NT2/D1 (cell line): ENCODE data around the gene REV1.
"Not testable (repeated sequence)": the region's sequence is repeated elsewhere in the genome, so short reads cannot be mapped to it uniquely, and the experiment has no call there.

ENCODE experiments used
- DNase-seq: peaks from one replicate; pipeline ENCODE4 v3.0.0-alpha.2; 2011; ENCODE audit warnings: low read depth, low spot score
- H3K27me3 ChIP-seq: 2 replicates; pipeline ENCODE4 v1.6.0; 2011; ENCODE audit warnings: mild to moderate bottlenecking; ENCODE audit not compliant: insufficient read length, insufficient read depth
- H3K36me3 ChIP-seq: 2 replicates; pipeline ENCODE4 v1.6.1; 2011; ENCODE audit warnings: mild to moderate bottlenecking, low read length, mixed read lengths; ENCODE audit not compliant: insufficient read depth, insufficient read length
- H3K4me1 ChIP-seq: 2 replicates; pipeline ENCODE4 v1.5.1; 2011; ENCODE audit not compliant: insufficient read depth, insufficient read length
- H3K4me3 ChIP-seq: 2 replicates; pipeline ENCODE4 v1.5.1; 2011; ENCODE audit warnings: low read depth; ENCODE audit not compliant: insufficient read length
- H3K9ac ChIP-seq: 2 replicates; pipeline ENCODE4 v1.6.0; 2011; ENCODE audit warnings: low read depth; ENCODE audit not compliant: insufficient read length
- H3K9me3 ChIP-seq: 2 replicates; pipeline ENCODE4 v1.5.1; 2011; ENCODE audit warnings: mild to moderate bottlenecking, low read length; ENCODE audit not compliant: insufficient read depth
- SUZ12 ChIP-seq: IDR thresholded peaks from 2 replicates; pipeline ENCODE4 v1.6.1; 2011; ENCODE audit not compliant: insufficient read length, insufficient read depth; ENCODE audit errors: extremely low read depth
- YY1 ChIP-seq: IDR thresholded peaks from 2 replicates; pipeline ENCODE4 v1.6.1; 2011; ENCODE audit not compliant: insufficient read length, insufficient read depth
- ZNF274 ChIP-seq: IDR thresholded peaks from 2 replicates; pipeline ENCODE4 v1.6.1; 2011; ENCODE audit warnings: mild to moderate bottlenecking, low read depth, low read length

The REV1 gene

GRCh38 chr2:99376254-99376864 lies 113.5 kb downstream of the REV1 start:
- no peaks in the 10 kb centered on the region; the same call in 1 of the 2 replicates for H3K9me3 ChIP-seq
- peaks cover 98% of the 10 kb centered on the region for H3K36me3 ChIP-seq
- TF ChIP-seq YY1: no peak
- no peak for TF ChIP-seq ZNF274
- no peak for TF ChIP-seq SUZ12
- H3K27me3 ChIP-seq: no peaks in the 10 kb centered on the region
- DNase-seq: no peak
- H3K4me3 ChIP-seq: no peak overlapping the region
- no peak overlapping the region for H3K9ac ChIP-seq
- no peaks in the 10 kb centered on the region for H3K4me1 ChIP-seq

GRCh38 chr2:99374747-99375146 lies 115.1 kb downstream of the REV1 start:
- Histone ChIP-seq H3K4me3 (no peak overlapping the region), H3K36me3 (peaks cover 92% of the 10 kb centered on the region)
- TF ChIP-seq YY1 (no peak), SUZ12 (no peak), ZNF274 (no peak)

GRCh38 chr2:99373144-99373543 lies 116.7 kb downstream of the REV1 start:
- no peak for TF ChIP-seq ZNF274
- no peak for TF ChIP-seq SUZ12
- TF ChIP-seq YY1: no peak
- H3K4me1 ChIP-seq: no peaks in the 10 kb centered on the region
- no peak for DNase-seq
- H3K36me3 ChIP-seq: peaks cover 91% of the 10 kb centered on the region
- no peak overlapping the region for H3K9ac ChIP-seq
- no peaks in the 10 kb centered on the region; the same call in 1 of the 2 replicates for H3K9me3 ChIP-seq
- H3K4me3 ChIP-seq: no peak overlapping the region
- no peaks in the 10 kb centered on the region for H3K27me3 ChIP-seq

More at GRCh38 chr2:99374747-99375146, 115.1 kb downstream of the REV1 start:
- H3K9ac ChIP-seq: no peak overlapping the region
- H3K27me3 ChIP-seq: no peaks in the 10 kb centered on the region
- DNase-seq: no peak
- no peaks in the 10 kb centered on the region for H3K4me1 ChIP-seq
- H3K9me3 ChIP-seq: no peaks in the 10 kb centered on the region; the same call in 1 of the 2 replicates

- H3K4me3 ChIP-seq, H3K9ac ChIP-seq, H3K27me3 ChIP-seq, DNase-seq, H3K9me3 ChIP-seq, H3K4me1 ChIP-seq: not testable (repeated sequence)
- peaks cover 92% of the 10 kb centered on the region for H3K36me3 ChIP-seq
Measured at GRCh38 chr2:99368854-99369253, 121.0 kb downstream of the REV1 start.

- H3K36me3 ChIP-seq: peaks cover 93% of the 10 kb centered on the region
- H3K9ac ChIP-seq: no peak overlapping the region
- H3K27me3 ChIP-seq: no peaks in the 10 kb centered on the region
- TF ChIP-seq ZNF274 (no peak), YY1 (no peak), SUZ12 (no peak)
- DNase-seq: no peak
- H3K4me1 ChIP-seq: no peaks in the 10 kb centered on the region
- no peaks in the 10 kb centered on the region for H3K9me3 ChIP-seq
- no peak overlapping the region for H3K4me3 ChIP-seq
Measured at GRCh38 chr2:99365661-99366060, 124.2 kb downstream of the REV1 start.

GRCh38 chr2:99356853-99357252 lies 133.0 kb downstream of the REV1 start:
- Histone ChIP-seq H3K27me3 (no peaks in the 10 kb centered on the region), H3K4me1 (no peaks in the 10 kb centered on the region), H3K4me3 (no peak overlapping the region), H3K9me3 (no peaks in the 10 kb centered on the region), H3K9ac (no peak overlapping the region), H3K36me3 (peaks cover 18% of the 10 kb centered on the region)
- no peak for DNase-seq
- no peak for TF ChIP-seq YY1
- TF ChIP-seq SUZ12: no peak

GRCh38 chr2:99354825-99355224 lies 135.0 kb downstream of the REV1 start:
- not testable (repeated sequence) for H3K4me1 ChIP-seq, H3K27me3 ChIP-seq, H3K36me3 ChIP-seq, H3K9ac ChIP-seq, H3K9me3 ChIP-seq, DNase-seq, H3K4me3 ChIP-seq

GRCh38 chr2:99354070-99354469 lies 135.7 kb downstream of the REV1 start:
- H3K4me1 ChIP-seq: no peaks in the 10 kb centered on the region
- no peak overlapping the region for H3K9ac ChIP-seq
- H3K36me3 ChIP-seq: no peaks in the 10 kb centered on the region
- no peak overlapping the region for H3K4me3 ChIP-seq
- H3K9me3 ChIP-seq: no peaks in the 10 kb centered on the region
- H3K27me3 ChIP-seq: no peaks in the 10 kb centered on the region
- no peak for DNase-seq
- TF ChIP-seq YY1 (no peak), SUZ12 (no peak), ZNF274 (no peak)
